ENCODE data around the gene HNRNPA1.

DNA sequence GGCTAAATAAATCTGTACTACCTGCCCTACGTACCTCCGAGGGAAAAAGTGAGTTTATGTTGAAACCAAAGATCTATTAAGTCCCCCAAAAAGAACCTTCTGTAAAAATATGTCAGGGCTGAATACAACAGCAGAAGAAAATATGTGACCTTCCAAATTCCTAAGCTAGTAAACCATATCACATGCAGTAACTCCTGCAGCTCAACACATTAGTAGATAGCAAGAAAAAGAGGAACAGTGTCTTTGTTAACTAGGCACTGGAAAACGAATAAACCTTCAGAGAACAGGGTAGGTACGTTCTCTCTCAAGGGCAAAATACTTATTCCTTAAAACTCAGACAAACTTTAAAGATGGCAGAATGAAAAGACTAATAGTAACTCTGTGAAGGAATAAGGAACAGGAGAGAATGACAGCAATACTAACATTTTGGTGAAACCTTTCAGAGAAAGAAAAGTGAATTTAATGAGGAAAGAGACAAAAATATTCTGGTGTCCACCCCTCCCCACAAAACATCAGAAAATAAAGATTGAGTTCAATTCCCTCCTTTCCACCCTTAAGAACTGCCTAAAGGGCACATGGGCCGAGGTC is 18.6 kb upstream of the HNRNPA1 start:
- TF ChIP-seq POLR2A (IDR thresholded peaks at IDR 0.05; ENCODE audit: low read length) (no peak), GATA1 (IDR thresholded peaks at IDR 0.05; ENCODE audit: low read depth, low read length) (no peak)
